HG02938 (cell line): Measurements from ENCODE around the gene RHAG.
"Not testable (repeated sequence)": the region's sequence is repeated elsewhere in the genome, so short reads cannot be mapped to it uniquely, and the experiment has no call there.

Experiments used
- ATAC-seq: cut with Tn5 transposase; IDR thresholded peaks from one replicate; pipeline ENCODE4 v1.9.1; 2021; ENCODE audit warnings: mild to moderate bottlenecking, moderate library complexity; ENCODE audit not compliant: unreplicated experiment

RHAG gene

GRCh38 chr6:49635978-49636712 is 494 bp downstream of the RHAG start:
- ATAC-seq, result no peak

- no peak for ATAC-seq
These were observed 1.2 kb downstream of the RHAG start for GRCh38 chr6:49635480-49635879.

- ATAC-seq, result no peak
These were observed 1.8 kb downstream of the RHAG start for GRCh38 chr6:49634836-49635218.

- ATAC-seq, result no peak
These were observed 2.4 kb downstream of the RHAG start for GRCh38 chr6:49634092-49634835.

GRCh38 chr6:49633541-49633940 is 3.1 kb downstream of the RHAG start:
- ATAC-seq, result no peak

- no peak for ATAC-seq
These were observed 3.9 kb downstream of the RHAG start for GRCh38 chr6:49632727-49633126.

GRCh38 chr6:49629485-49630088 is 7.1 kb downstream of the RHAG start:
- not testable (repeated sequence) for ATAC-seq

GRCh38 chr6:49626811-49627210 is 9.8 kb downstream of the RHAG start:
- ATAC-seq, result no peak

- no peak for ATAC-seq
These were observed 18.4 kb downstream of the RHAG start for GRCh38 chr6:49618257-49618656.

GRCh38 chr6:49614144-49614543 is 22.5 kb downstream of the RHAG start:
- ATAC-seq, result not testable (repeated sequence)

GRCh38 chr6:49609285-49609684 is 27.4 kb downstream of the RHAG start:
- no peak for ATAC-seq

- not testable (repeated sequence) for ATAC-seq
These were observed 28.4 kb downstream of the RHAG start for GRCh38 chr6:49608275-49608674.

- ATAC-seq, result no peak
These were observed 29.2 kb downstream of the RHAG start for GRCh38 chr6:49607391-49607982.

- ATAC-seq, result peak; percentile 97
These were observed 29.8 kb downstream of the RHAG start for GRCh38 chr6:49606721-49607390.

GRCh38 chr6:49604080-49604479 is 32.6 kb downstream of the RHAG start:
- not testable (repeated sequence) for ATAC-seq

GRCh38 chr6:49587262-49587661 is 49.4 kb downstream of the RHAG start:
- ATAC-seq, result not testable (repeated sequence)

- no peak for ATAC-seq
These were observed 54.1 kb downstream of the RHAG start for GRCh38 chr6:49582529-49582928.

- no peak for ATAC-seq
These were observed 57.0 kb downstream of the RHAG start for GRCh38 chr6:49579649-49580048.

GRCh38 chr6:49576618-49577017 is 60.0 kb downstream of the RHAG start:
- ATAC-seq, result no peak

GRCh38 chr6:49570474-49571079 is 66.1 kb downstream of the RHAG start:
- no peak for ATAC-seq

GRCh38 chr6:49565855-49566254 is 70.8 kb downstream of the RHAG start:
- no peak for ATAC-seq
